ENCODE results near the gene AMPD3.

Gene AMPD3

DNA sequence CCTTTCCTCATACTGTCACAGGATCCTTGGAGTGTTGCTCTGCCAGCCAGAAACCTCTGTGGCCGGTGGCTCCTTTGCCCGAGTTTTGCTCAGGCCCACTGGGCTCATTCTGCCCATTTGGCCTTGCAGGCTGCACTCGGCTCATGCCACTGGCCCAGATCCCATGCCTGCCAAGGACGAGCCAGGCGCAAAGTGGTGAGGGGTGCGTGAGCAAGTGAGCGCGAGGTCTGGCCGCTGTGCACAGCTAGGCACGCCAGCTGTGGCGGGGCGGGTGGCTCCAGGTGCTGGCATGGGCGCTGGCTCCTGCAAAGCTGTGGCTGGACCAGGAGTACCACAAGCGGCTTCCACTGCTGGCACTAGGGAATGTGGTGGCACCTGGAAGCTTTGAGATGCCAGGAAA is 88.7 kb downstream of the AMPD3 start:
- DNase-seq: no peak

- DNase-seq: no peak
Measured at GRCh38 chr11:10544491-10545465, 89.7 kb downstream of the AMPD3 start.

- DNase-seq: no peak
Measured at GRCh38 chr11:10550503-10551289, 95.6 kb downstream of the AMPD3 start.

GRCh38 chr11:10551290-10551592 is 96.2 kb downstream of the AMPD3 start:
- no peak for DNase-seq

DNA sequence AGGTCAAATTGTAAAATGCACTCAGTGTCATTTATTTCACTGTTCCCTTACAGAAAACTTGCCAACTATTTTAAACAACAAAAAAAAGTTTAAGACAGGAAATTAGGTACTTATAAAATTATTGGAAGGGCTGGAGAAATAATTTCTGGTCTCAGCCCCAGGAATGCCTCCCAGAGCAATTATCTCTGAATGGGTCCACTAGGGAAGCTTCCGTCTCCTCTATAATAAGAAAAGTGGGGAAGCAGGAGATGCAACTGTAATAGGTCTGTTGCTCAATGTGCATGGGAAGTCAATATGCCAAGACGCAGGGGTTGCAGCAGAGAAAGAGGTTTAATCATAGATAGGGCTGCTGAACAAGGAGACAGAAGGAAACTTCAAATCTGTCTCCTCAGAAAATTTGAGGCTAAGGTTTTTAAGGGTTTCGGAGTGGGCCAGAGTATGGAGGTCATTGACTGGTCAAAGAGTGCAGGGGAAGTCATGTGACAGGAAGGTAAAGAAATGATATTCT is 96.8 kb downstream of the AMPD3 start:
- no peak for DNase-seq

GRCh38 chr11:10556590-10556989 is 101.5 kb downstream of the AMPD3 start:
- no peak for DNase-seq

Measured in NCI-H1436 treated with DMSO at 0.1 percent for 48 hours (cell line).